ENCODE data around the gene RPL38. TPM values are rescaled to one million over a fixed set of nuclear protein-coding genes. Genes with fewer than 3 reads are reported as not detected.

Gene RPL38
- total RNA-seq, 1 donor, result 400 TPM

- H3K4me3 ChIP-seq (ENCODE audit: low read depth, low read length), result no peak overlapping the region
- DNase-seq (ENCODE audit: low read depth), result no peak
- TF ChIP-seq CTCF (IDR thresholded peaks at IDR 0.05; ENCODE audit: insufficient read depth, low read length), result no peak
These were observed 42.6 kb upstream of the RPL38 start for GRCh38 chr17:74160656-74161502.

- TF ChIP-seq CTCF (IDR thresholded peaks at IDR 0.05; ENCODE audit: insufficient read depth, low read length), result no peak
- no peak overlapping the region for H3K4me3 ChIP-seq (ENCODE audit: low read depth, low read length)
- no peak for DNase-seq (ENCODE audit: low read depth)
These were observed 42.0 kb upstream of the RPL38 start for GRCh38 chr17:74161503-74161875.

- no peak for DNase-seq (ENCODE audit: low read depth)
- no peak overlapping the region for H3K4me3 ChIP-seq (ENCODE audit: low read depth, low read length)
- TF ChIP-seq CTCF (IDR thresholded peaks at IDR 0.05; ENCODE audit: insufficient read depth, low read length), result no peak
These were observed 40.1 kb upstream of the RPL38 start for GRCh38 chr17:74163271-74163821.

- H3K4me3 ChIP-seq (ENCODE audit: low read depth, low read length), result no peak overlapping the region
- no peak for DNase-seq (ENCODE audit: low read depth)
- no peak for TF ChIP-seq CTCF (IDR thresholded peaks at IDR 0.05; ENCODE audit: insufficient read depth, low read length)
These were observed 39.6 kb upstream of the RPL38 start for GRCh38 chr17:74163836-74164235.

- no peak for DNase-seq (ENCODE audit: low read depth)
- TF ChIP-seq CTCF (IDR thresholded peaks at IDR 0.05; ENCODE audit: insufficient read depth, low read length), result no peak
- H3K4me3 ChIP-seq (ENCODE audit: low read depth, low read length), result no peak overlapping the region
These were observed 38.9 kb upstream of the RPL38 start for GRCh38 chr17:74164446-74165045.

- no peak for DNase-seq (ENCODE audit: low read depth)
- no peak overlapping the region for H3K4me3 ChIP-seq (ENCODE audit: low read depth, low read length)
- TF ChIP-seq CTCF (IDR thresholded peaks at IDR 0.05; ENCODE audit: insufficient read depth, low read length), result no peak
These were observed 37.6 kb upstream of the RPL38 start for GRCh38 chr17:74165797-74166365.
